Stimulated activated CD4-positive, alpha-beta T cell treated with anti-CD3 and anti-CD28 coated beads, TNF-alpha, amount 100 ng/mL, for 1 hour (primary cell): ENCODE results near the gene SLC30A10.
"Not testable (repeated sequence)": the region's sequence is repeated elsewhere in the genome, so short reads cannot be mapped to it uniquely, and the experiment has no call there.

ENCODE experiments used
- DNase-seq, 3 donors: peaks; one replicate each; pipeline ENCODE4 v3.0.0-alpha.2; 2020; ENCODE audit warnings: low read depth in 3 of 3, low spot score in 1 of 3

Gene SLC30A10

DNA sequence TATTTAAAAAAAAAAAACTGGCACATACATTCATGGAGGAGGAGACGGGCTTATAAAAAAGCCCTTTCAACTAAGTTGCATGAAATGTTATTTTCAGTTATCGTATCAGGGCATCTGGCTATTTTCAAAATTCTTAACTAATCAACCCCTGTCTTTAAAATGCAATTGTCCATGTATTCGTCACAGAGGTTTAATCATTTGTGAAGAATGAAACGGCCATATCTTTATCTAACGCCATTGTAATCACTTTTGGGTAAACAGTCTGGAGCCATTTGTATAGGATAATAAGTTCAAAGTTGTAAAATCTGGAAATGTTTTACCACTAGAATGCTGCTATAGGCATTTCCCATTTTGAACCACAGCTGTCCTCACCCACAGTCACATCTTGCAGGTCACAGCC is 30.4 kb downstream of the SLC30A10 start:
- DNase-seq, result no peak

DNA sequence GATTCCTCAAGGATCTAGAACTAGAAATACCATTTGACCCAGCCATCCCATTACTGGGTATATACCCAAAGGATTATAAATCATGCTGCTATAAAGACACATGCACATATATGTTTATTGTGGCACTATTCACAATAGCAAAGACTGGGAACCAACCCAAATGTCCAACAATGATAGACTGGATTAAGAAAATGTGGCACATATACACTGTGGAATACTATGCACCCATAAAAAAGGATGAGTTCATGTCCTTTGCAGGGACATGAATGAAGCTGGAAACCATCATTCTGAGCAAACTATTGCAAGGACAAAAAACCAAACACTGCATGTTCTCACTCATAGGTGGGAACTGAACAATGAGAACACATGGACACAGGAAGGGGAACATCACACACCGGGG is 36.1 kb downstream of the SLC30A10 start:
- DNase-seq, result not testable (repeated sequence)

DNA sequence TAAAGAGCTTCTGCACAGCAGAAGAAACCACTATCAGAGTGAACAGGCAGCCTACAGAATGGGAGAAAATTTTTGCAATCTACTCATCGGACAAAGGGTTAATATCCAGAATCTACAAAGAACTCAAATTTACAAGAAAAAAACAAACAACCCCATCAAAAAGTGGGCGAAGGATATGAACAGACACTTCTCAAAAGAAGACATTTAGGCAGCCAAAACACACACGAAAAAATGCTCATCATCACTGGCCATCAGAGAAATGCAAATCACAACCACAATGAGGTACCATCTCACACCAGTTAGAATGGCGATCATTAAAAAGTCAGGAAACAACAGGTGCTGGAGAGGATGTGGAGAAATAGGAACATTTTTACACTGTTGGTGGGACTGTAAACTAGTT is 36.5 kb downstream of the SLC30A10 start:
- not testable (repeated sequence) for DNase-seq

DNA sequence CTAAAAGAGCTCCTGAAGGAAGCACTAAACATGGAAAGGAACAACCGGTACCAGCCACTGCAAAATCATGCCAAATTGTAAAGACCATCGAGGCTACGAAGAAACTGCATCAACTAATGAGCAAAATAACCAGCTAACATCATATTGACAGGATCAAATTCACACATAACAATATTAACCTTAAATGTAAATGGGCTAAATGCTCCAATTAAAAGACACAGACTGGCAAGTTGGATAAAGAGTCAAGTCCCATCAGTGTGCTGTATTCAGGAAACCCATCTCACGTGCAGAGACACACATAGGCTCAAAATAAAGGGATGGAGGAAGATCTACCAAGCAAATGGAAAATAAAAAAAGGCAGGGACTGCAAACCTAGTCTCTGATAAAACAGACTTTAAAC is 39.7 kb downstream of the SLC30A10 start:
- DNase-seq, result not testable (repeated sequence)

DNA sequence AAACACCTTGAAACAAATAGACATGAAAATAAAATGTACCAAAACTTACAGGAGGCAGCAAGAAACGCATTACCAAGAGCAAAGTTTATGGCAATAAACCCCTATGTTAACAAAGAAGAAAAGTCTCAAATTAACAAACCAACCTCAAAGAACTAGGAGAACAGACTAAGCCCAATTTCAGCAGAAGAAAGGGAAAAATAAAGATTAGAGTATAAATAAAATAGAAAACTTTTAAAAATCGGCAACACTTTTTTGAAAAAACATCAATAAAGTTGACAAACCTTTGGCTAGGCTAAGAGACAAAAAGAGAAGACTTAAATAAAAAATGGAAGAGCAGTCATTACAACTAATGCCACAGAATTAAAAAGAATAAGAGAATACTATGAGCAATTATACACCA is 42.7 kb downstream of the SLC30A10 start:
- DNase-seq, result no peak

DNA sequence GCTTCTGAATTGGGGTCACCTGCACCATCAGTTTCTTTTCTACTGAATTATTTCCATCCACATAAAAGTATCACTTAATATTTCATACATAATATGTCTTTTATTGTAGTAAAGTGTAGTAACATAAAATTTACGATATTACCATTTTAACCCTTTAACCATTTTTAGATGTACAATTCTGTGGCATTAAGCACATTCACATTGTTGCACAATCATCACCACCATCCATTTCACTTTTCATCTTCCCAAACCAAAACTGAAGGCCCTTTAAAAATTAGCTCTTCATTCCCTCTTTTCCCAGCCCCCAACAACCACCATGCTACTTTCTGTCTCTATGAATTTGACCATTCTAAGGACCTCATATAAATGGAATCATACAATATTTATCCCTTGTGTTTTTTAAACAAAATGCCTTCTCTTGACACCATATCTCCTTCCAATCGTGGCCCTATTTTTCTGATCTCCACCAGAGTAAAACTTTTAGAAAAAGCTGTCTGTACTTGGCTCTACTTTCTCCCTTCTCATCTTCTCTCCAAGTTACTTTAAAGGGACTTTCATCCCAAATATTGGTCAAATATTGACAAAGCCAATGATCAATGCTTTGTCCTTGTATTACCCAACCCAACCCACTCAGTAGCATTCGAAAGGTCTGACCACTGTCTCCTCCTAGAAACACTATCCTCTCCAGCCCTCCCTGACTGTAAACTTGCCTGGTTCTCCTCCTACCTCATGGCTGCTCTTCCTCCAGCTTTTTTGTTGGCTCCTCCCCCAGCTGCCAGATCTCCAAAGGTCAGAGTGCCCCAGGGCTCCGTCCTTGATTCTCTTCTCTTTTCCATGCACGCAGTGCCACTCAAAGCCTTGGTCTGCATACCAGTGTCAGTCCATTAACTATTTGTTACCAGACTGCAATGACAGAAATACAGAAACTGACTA is 44.7 kb downstream of the SLC30A10 start:
- DNase-seq, result no peak

DNA sequence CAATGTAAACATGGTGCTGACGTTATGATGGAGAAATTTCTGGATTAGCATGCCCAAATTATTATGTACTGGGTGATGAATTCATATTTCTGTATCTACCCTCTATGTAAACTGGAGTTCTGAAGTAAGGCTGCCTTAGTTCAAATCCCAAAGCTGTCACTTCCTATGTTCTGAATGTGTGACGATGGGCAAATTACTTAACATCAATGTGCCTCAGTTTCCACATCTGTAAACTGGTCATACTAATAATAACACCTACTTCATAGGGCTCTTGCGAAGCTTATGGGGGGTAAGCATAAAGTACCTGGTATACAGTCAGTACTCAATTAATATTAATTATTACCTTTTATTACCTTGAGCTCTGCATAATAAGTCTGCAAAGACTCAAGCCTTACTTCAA is 45.6 kb downstream of the SLC30A10 start:
- DNase-seq, result no peak

DNA sequence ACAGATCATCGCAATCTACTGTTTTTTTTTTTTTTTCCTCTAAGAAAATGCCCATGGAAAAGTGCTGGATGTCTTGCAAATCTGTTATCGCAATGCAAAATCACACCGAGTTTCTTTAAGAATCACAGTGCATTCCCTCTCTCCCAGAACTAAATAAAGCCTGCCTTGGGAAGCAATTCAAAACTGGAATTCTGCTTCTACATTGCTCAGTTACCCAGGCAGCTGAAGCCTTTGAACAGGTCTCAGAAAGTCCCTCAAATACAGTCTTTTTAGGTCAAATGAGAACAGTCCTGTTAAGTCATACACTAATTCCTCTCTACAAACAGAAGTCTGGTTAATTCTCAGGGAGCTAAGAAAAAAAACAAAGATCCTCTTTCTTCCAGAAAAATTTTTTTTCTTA is 46.3 kb downstream of the SLC30A10 start:
- DNase-seq, result no peak

DNA sequence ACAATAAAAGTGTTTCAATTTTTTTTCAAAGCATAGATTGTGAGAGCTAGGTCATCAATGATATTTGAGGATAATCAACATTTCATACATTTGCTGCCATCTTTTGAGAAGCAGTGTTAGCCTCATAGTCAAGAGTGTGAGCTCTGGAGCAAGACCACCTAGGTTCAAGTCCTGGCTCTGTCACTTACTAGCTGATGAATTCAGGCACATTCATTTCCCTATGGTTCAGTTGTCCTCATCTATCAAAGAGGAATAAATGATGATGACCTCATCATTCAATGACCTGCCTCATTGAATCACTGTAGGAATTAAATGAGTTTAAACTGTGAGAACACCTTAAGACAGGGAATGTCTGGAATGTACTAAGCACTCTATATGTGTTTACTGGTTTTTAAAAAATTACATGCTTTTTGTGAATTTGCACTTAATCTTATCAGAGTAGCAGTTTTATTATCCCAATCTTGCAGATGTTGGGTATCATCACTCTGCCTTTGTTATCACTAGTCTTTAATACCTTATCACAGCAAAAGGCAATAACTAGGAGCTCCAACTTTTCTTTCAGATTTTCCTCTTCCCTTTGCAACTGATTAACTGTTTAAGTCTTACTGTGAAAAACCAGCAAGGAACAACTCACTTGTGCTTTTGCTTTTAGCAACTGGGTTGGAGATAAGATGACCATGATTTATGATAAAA is 47.4 kb downstream of the SLC30A10 start:
- no peak for DNase-seq

DNA sequence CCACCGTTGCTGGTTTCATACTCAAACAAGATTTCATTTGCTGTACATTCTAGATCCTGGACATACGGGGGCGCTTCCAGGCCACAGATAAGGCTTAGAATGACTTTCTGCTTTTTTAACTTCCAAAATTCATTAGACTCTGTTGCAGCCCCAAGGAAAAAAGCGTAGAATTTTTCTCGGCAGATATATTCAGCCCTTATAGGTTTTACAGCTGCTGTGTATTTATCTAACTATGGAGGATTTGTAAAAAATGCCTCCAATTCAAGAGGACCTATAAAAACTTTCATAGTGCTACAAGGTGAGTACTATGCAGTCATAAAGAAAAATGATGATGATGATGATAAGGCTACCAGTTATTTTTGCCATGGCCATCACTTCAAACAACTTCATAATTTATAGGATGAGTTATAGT is 51.6 kb downstream of the SLC30A10 start:
- DNase-seq, result no peak

DNA sequence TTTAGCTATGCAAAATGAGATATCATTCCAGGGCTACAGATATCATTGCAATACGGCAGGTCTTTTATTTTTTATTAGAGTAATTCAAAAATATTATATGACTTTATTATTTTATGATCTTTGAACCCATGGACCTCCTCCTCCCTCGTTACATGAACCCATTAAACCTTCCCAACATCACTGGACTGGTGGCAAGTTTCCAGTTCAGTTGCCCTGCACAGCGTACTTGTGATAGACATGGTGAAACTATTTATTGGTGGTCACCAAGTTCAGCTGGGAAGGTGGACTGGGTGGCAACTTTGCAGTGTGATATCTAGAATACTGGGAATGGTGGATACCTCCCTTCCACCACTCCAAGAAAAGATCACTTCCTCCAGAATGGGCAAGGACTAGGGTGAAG is 52.5 kb downstream of the SLC30A10 start:
- DNase-seq, result no peak

DNA sequence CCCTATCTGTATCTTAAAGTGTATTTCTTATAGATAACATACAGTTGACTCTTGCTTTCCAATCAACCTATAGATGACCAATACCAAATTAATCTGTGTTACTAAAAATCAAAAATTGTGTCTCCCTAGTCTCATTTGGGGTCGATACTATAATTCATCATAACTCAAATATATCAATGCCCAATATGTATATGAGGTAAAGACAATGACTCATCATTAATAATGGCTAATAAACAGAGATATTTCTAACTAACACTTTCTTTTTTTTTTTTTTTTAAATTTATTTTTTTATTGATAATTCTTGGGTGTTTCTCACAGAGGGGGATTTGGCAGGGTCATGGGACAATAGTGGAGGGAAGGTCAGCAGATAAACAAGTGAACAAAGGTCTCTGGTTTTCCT is 55.8 kb downstream of the SLC30A10 start:
- DNase-seq, result not testable (repeated sequence)

DNA sequence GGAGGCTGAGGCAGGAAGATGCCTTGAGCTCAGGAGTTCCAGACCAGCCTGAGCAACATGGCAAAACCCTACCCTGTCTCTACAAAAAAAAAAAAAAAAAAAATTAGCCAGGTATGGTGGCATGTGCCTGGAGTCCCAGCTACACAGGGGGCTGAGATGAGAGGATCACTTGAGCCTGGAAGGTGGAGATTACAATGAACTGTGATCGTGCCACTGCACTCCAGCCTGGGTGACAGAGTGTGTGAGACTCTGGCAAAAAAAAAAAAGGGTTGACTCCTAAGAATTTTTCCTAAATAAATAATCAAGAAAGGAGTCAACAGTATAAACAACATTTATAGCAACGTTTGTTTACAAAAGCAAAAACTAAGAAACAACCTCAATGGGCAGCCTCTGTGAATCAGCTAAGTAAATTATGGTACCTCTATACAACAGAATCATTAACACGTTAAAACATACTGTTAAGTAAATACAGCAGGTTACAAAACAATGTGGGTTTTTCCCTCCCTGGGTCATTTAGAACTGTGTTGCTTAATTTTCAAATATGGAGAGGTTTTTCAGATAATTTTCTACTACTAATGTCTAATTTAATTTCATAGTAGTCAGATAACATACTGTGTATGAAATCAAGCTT is 56.8 kb downstream of the SLC30A10 start:
- no peak for DNase-seq

DNA sequence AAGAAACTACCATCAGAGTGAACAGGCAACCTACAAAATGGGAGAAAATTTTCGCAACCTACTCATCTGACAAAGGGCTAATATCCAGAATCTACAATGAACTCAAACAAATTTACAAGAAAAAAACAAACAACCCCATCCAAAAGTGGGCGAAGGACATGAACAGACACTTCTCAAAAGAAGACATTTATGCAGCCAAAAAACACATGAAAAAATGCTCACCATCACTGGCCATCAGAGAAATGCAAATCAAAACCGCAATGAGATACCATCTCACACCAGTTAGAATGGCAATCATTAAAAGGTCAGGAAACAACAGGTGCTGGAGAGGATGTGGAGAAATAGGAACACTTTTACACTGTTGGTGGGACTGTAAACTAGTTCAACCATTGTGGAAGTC is 59.7 kb downstream of the SLC30A10 start:
- DNase-seq, result not testable (repeated sequence)
